ENCODE measurements around the gene PRSS33.

- TF ChIP-seq GABPA (tag; conservative IDR thresholded peaks at IDR 0.05; ENCODE audit: low read depth) = no peak
- TF ChIP-seq ETV6 (IDR thresholded peaks at IDR 0.05; ENCODE audit: borderline replicate concordance in 1 of 2, low read depth in 2 of 2, low read length in 1 of 2) = no peak
- no peak for TF ChIP-seq ETV6 (CRISPR knock-in tag; IDR thresholded peaks at IDR 0.05; ENCODE audit: borderline replicate concordance)
- TF ChIP-seq JUN (IDR thresholded peaks at IDR 0.05; ENCODE audit: borderline replicate concordance, low read depth, low read length) = no peak
- no peak for TF ChIP-seq JUN (CRISPR knock-in tag; IDR thresholded peaks at IDR 0.05; ENCODE audit: borderline replicate concordance)
- TF ChIP-seq CTCF (IDR thresholded peaks at IDR 0.05 in 2 of 3, conservative IDR thresholded peaks at IDR 0.05 in 1 of 3; ENCODE audit: insufficient read depth in 2 of 3, low read depth in 1 of 3, low read length in 3 of 3) = no peak
- no peak for TF ChIP-seq POLR2AphosphoS2 (IDR thresholded peaks at IDR 0.05; ENCODE audit: low read length)
- TF ChIP-seq TOE1 (IDR thresholded peaks at IDR 0.05; ENCODE audit: borderline replicate concordance) = no peak
- TF ChIP-seq TOE1 (CRISPR knock-in tag; IDR thresholded peaks at IDR 0.05; ENCODE audit: borderline replicate concordance, low read depth) = no peak
- no peak for TF ChIP-seq ZNF398 (CRISPR knock-in tag; IDR thresholded peaks at IDR 0.05)
- TF ChIP-seq ZNF699 (CRISPR knock-in tag; IDR thresholded peaks at IDR 0.05; ENCODE audit: insufficient replicate concordance) = no peak
- no peak for TF ChIP-seq POLR2A (conservative IDR thresholded peaks at IDR 0.05)
- TF ChIP-seq FOXM1 (IDR thresholded peaks at IDR 0.05; ENCODE audit: low read depth) = no peak
- TF ChIP-seq FOXM1 (CRISPR knock-in tag; IDR thresholded peaks at IDR 0.05; ENCODE audit: low read depth) = no peak
- TF ChIP-seq ZKSCAN8 (CRISPR knock-in tag; IDR thresholded peaks at IDR 0.05) = no peak
Observed at GRCh38 chr16:2749476-2749875, 37.9 kb downstream of the PRSS33 start.

Data from K562 (cell line).